Measurements from ENCODE around the gene SIL1.

SIL1 gene

DNA sequence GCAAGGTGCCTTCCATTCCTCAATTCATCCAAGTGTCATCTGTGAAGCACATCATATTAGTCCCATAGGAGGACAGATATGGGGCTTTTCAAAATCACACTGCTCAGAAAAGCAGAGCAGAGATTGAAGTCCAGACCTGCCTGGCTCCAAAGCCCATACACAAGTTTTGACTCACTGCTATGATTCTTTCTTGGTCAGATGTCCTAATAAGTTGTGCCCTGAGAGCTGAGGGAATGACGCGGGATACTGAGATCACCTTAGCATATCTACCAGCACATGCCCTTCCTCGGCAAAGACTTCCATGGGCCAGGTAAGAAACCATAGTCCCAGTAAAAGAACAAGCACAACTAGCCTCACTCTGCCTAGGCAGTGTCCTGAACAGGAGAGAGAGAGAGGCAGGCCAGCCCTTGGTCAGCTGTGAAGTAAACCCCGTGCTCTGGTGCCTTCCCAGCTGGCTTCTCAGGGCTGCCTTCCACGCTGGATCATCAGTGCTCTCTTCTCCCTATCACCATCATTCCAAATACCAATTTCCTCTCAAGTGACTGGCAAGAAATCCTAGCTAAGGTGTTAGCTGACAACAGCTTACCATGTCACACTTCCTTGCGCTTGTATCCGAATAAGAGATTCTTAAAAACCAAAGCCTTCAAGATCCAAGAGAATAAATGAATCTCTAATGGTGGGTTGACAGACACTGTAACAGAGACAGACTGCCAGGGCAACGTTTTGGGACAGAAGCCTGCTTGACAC is 73.2 kb downstream of the SIL1 start:
- no peak overlapping the region for H2AK5ac ChIP-seq (ENCODE audit: low read length, severe bottlenecking)
- H2BK5ac ChIP-seq (ENCODE audit: low read depth, low read length, poor library complexity, severe bottlenecking), result no peak overlapping the region
- H2AFZ ChIP-seq (ENCODE audit: low read depth, low read length), result no peak overlapping the region
- no peak overlapping the region for H3K14ac ChIP-seq (ENCODE audit: low read length in 2 of 2)
- H3K27me3 ChIP-seq (ENCODE audit: control insufficient read depth in 1 of 2, insufficient read depth in 1 of 2, low read length in 2 of 2), result no peaks in the 10 kb centered on the region
- no peak overlapping the region for H3K4me2 ChIP-seq (ENCODE audit: low read length, poor library complexity, severe bottlenecking)
- WGBS, result 92% methylated on average over 6 of the region's 8 CpGs
- H3K9ac ChIP-seq (ENCODE audit: low read length), result no peak overlapping the region
- no peak overlapping the region for H4K8ac ChIP-seq (ENCODE audit: low read length)
- H3K4me1 ChIP-seq (ENCODE audit: control insufficient read depth, insufficient read depth, low read depth, low read length), result peaks cover 2% of the 10 kb centered on the region
- H3K4ac ChIP-seq (ENCODE audit: low read depth in 1 of 2, low read length in 2 of 2), result no peak overlapping the region
- DNase-seq, result no peak
- H2BK120ac ChIP-seq (ENCODE audit: low read depth, low read length), result no peak overlapping the region
- H3K79me1 ChIP-seq (replicated peaks; ENCODE audit: low read length, poor library complexity, severe bottlenecking), result peaks cover 22% of the 10 kb centered on the region
- no peak overlapping the region for H3K23ac ChIP-seq (ENCODE audit: low read length in 2 of 2)
- no peak overlapping the region for H3K27ac ChIP-seq (ENCODE audit: low read length, poor library complexity, severe bottlenecking)
- no peak overlapping the region for H3K18ac ChIP-seq (ENCODE audit: low read depth in 1 of 2, low read length in 2 of 2)
- H4K91ac ChIP-seq (ENCODE audit: low read length), result no peak overlapping the region
- peaks cover 31 to 54% of the 10 kb centered on the region in 2 experiments for H3K36me3 ChIP-seq (ENCODE audit: control insufficient read depth in 1 of 2, insufficient read depth in 2 of 2, low read depth in 1 of 2, low read length in 2 of 2)
- no peak overlapping the region for H3K4me3 ChIP-seq (ENCODE audit: insufficient read depth in 1 of 2, low read depth in 1 of 2, low read length in 2 of 2)
- no peak overlapping the region for H2BK12ac ChIP-seq (ENCODE audit: low read length in 2 of 2)
- no peak overlapping the region for H2BK15ac ChIP-seq (ENCODE audit: low read depth, poor library complexity, severe bottlenecking)
- no peaks in the 10 kb centered on the region for H3K9me3 ChIP-seq (ENCODE audit: control insufficient read depth, low read length)

DNA sequence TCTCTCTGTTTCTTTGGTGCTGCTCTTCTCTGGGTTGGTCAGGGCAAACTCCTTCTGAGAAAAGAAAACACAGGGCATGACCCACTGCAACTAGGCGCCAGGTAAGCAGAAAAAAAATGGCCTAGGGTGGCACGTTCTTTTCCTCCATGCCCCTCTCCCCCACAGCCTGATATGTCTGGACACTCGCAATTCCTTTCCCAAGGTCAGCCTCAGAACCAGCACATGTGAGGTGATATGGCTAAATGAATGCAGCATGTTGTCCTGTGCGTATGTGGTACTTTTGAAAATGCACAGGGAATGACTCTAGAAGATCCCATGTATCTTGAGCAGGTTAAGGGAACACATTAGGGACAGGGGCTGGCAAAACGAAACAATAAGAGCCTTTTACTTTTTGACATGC is 77.0 kb downstream of the SIL1 start:
- H4K8ac ChIP-seq (ENCODE audit: low read length), result no peak overlapping the region
- H3K9me3 ChIP-seq (ENCODE audit: control insufficient read depth, low read length), result no peaks in the 10 kb centered on the region
- no peaks in the 10 kb centered on the region for H3K27me3 ChIP-seq (ENCODE audit: control insufficient read depth in 1 of 2, insufficient read depth in 1 of 2, low read length in 2 of 2)
- H3K79me1 ChIP-seq (replicated peaks; ENCODE audit: low read length, poor library complexity, severe bottlenecking), result peaks cover 16% of the 10 kb centered on the region
- H3K9ac ChIP-seq (ENCODE audit: low read length), result no peak overlapping the region
- no peak overlapping the region for H3K4ac ChIP-seq (ENCODE audit: low read depth in 1 of 2, low read length in 2 of 2)
- 93% methylated on average over 4 of the region's 5 CpGs for WGBS
- H2BK15ac ChIP-seq (ENCODE audit: low read depth, poor library complexity, severe bottlenecking), result no peak overlapping the region
- H3K27ac ChIP-seq (ENCODE audit: low read length, poor library complexity, severe bottlenecking), result no peak overlapping the region
- H3K23ac ChIP-seq (ENCODE audit: low read length in 2 of 2), result no peak overlapping the region
- DNase-seq, result no peak
- H2AFZ ChIP-seq (ENCODE audit: low read depth, low read length), result no peak overlapping the region
- H3K36me3 ChIP-seq (ENCODE audit: control insufficient read depth in 1 of 2, insufficient read depth in 2 of 2, low read depth in 1 of 2, low read length in 2 of 2), result peaks cover 43 to 76% of the 10 kb centered on the region in 2 experiments
- H2BK5ac ChIP-seq (ENCODE audit: low read depth, low read length, poor library complexity, severe bottlenecking), result no peak overlapping the region
- no peak overlapping the region for H3K4me2 ChIP-seq (ENCODE audit: low read length, poor library complexity, severe bottlenecking)
- H2BK12ac ChIP-seq (ENCODE audit: low read length in 2 of 2), result no peak overlapping the region
- H3K18ac ChIP-seq (ENCODE audit: low read depth in 1 of 2, low read length in 2 of 2), result no peak overlapping the region
- no peak overlapping the region for H2BK120ac ChIP-seq (ENCODE audit: low read depth, low read length)
- no peak overlapping the region for H4K91ac ChIP-seq (ENCODE audit: low read length)
- H3K4me3 ChIP-seq (ENCODE audit: insufficient read depth in 1 of 2, low read depth in 1 of 2, low read length in 2 of 2), result no peak overlapping the region
- peaks cover 2% of the 10 kb centered on the region for H3K4me1 ChIP-seq (ENCODE audit: control insufficient read depth, insufficient read depth, low read depth, low read length)
- H2AK5ac ChIP-seq (ENCODE audit: low read length, severe bottlenecking), result no peak overlapping the region
- no peak overlapping the region for H3K14ac ChIP-seq (ENCODE audit: low read length in 2 of 2)

DNA sequence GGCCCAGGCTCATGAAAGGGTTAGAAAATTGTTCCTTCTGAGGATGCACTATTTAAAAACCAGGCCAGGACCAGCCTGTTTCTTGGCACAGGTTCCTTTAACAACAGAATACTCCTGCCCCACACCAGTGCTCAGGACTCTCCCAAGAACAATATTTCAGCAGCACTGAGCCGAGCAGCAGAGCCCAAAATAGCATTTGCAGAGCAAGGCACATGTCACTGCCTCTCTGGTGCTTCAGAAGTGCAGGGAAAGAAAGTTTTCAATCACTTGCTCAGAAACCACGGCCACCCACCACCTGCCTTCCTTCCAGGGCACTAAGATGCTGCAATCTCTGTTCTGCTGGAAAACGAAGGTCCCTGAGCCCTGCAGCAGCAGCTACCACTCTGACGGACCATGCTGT is 77.6 kb downstream of the SIL1 start:
- no peak overlapping the region for H2BK5ac ChIP-seq (ENCODE audit: low read depth, low read length, poor library complexity, severe bottlenecking)
- no peak overlapping the region for H3K14ac ChIP-seq (ENCODE audit: low read length in 2 of 2)
- H2BK120ac ChIP-seq (ENCODE audit: low read depth, low read length), result no peak overlapping the region
- no peak overlapping the region for H3K27ac ChIP-seq (ENCODE audit: low read length, poor library complexity, severe bottlenecking)
- H3K23ac ChIP-seq (ENCODE audit: low read length in 2 of 2), result no peak overlapping the region
- H3K4me1 ChIP-seq (ENCODE audit: control insufficient read depth, insufficient read depth, low read depth, low read length), result no peaks in the 10 kb centered on the region
- H2AFZ ChIP-seq (ENCODE audit: low read depth, low read length), result no peak overlapping the region
- H3K9me3 ChIP-seq (ENCODE audit: control insufficient read depth, low read length), result no peaks in the 10 kb centered on the region
- H2AK5ac ChIP-seq (ENCODE audit: low read length, severe bottlenecking), result no peak overlapping the region
- WGBS, result 88% methylated on average over 4 of the region's 4 CpGs
- no peaks in the 10 kb centered on the region for H3K27me3 ChIP-seq (ENCODE audit: control insufficient read depth in 1 of 2, insufficient read depth in 1 of 2, low read length in 2 of 2)
- no peak overlapping the region for H3K4me3 ChIP-seq (ENCODE audit: insufficient read depth in 1 of 2, low read depth in 1 of 2, low read length in 2 of 2)
- peaks cover 39 to 70% of the 10 kb centered on the region in 2 experiments for H3K36me3 ChIP-seq (ENCODE audit: control insufficient read depth in 1 of 2, insufficient read depth in 2 of 2, low read depth in 1 of 2, low read length in 2 of 2)
- H3K18ac ChIP-seq (ENCODE audit: low read depth in 1 of 2, low read length in 2 of 2), result no peak overlapping the region
- no peak overlapping the region for H4K91ac ChIP-seq (ENCODE audit: low read length)
- DNase-seq, result no peak
- peaks cover 17% of the 10 kb centered on the region for H3K79me1 ChIP-seq (replicated peaks; ENCODE audit: low read length, poor library complexity, severe bottlenecking)
- no peak overlapping the region for H4K8ac ChIP-seq (ENCODE audit: low read length)
- no peak overlapping the region for H2BK12ac ChIP-seq (ENCODE audit: low read length in 2 of 2)
- H3K9ac ChIP-seq (ENCODE audit: low read length), result no peak overlapping the region
- no peak overlapping the region for H3K4ac ChIP-seq (ENCODE audit: low read depth in 1 of 2, low read length in 2 of 2)
- no peak overlapping the region for H3K4me2 ChIP-seq (ENCODE audit: low read length, poor library complexity, severe bottlenecking)
- H2BK15ac ChIP-seq (ENCODE audit: low read depth, poor library complexity, severe bottlenecking), result no peak overlapping the region

DNA sequence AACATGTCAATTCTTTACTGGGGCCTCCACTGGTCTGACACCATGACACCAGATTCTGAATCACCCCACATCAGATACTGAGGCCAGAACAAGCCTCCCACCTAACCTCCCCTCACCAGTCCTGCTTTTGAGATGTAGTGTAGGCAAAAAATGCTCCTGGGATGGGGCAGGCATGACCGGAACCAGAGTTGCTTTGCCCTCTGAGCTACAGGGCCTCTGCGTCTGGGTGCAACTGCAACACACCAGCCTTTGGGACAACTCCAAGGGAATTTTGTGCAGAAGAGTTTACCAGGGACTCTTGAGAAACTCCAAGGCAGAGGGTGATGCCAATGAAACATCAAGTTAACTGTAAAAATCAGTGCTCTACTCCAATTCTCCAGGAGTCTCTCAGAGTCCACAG is 79.4 kb downstream of the SIL1 start:
- no peak overlapping the region for H3K4me2 ChIP-seq (ENCODE audit: low read length, poor library complexity, severe bottlenecking)
- WGBS, result 97% methylated on average over 2 of the region's 2 CpGs

More for the DNA sequence above, 79.4 kb downstream of the SIL1 start:
- H2AK5ac ChIP-seq (ENCODE audit: low read length, severe bottlenecking), result no peak overlapping the region
- no peak overlapping the region for H3K4me3 ChIP-seq (ENCODE audit: insufficient read depth in 1 of 2, low read depth in 1 of 2, low read length in 2 of 2)
- DNase-seq, result no peak
- H3K27ac ChIP-seq (ENCODE audit: low read length, poor library complexity, severe bottlenecking), result no peak overlapping the region
- H3K4me1 ChIP-seq (ENCODE audit: control insufficient read depth, insufficient read depth, low read depth, low read length), result no peaks in the 10 kb centered on the region
- no peak overlapping the region for H3K23ac ChIP-seq (ENCODE audit: low read length in 2 of 2)
- H3K4ac ChIP-seq (ENCODE audit: low read depth in 1 of 2, low read length in 2 of 2), result no peak overlapping the region
- no peak overlapping the region for H2BK120ac ChIP-seq (ENCODE audit: low read depth, low read length)
- no peak overlapping the region for H3K14ac ChIP-seq (ENCODE audit: low read length in 2 of 2)
- H4K8ac ChIP-seq (ENCODE audit: low read length), result no peak overlapping the region
- peaks cover 39 to 60% of the 10 kb centered on the region in 2 experiments for H3K36me3 ChIP-seq (ENCODE audit: control insufficient read depth in 1 of 2, insufficient read depth in 2 of 2, low read depth in 1 of 2, low read length in 2 of 2)
- peaks cover 14% of the 10 kb centered on the region for H3K79me1 ChIP-seq (replicated peaks; ENCODE audit: low read length, poor library complexity, severe bottlenecking)
- no peaks in the 10 kb centered on the region for H3K9me3 ChIP-seq (ENCODE audit: control insufficient read depth, low read length)
- H2BK12ac ChIP-seq (ENCODE audit: low read length in 2 of 2), result no peak overlapping the region
- H3K27me3 ChIP-seq (ENCODE audit: control insufficient read depth in 1 of 2, insufficient read depth in 1 of 2, low read length in 2 of 2), result no peaks in the 10 kb centered on the region
- H2AFZ ChIP-seq (ENCODE audit: low read depth, low read length), result no peak overlapping the region
- no peak overlapping the region for H2BK5ac ChIP-seq (ENCODE audit: low read depth, low read length, poor library complexity, severe bottlenecking)
- no peak overlapping the region for H3K18ac ChIP-seq (ENCODE audit: low read depth in 1 of 2, low read length in 2 of 2)
- H4K91ac ChIP-seq (ENCODE audit: low read length), result no peak overlapping the region
- H3K9ac ChIP-seq (ENCODE audit: low read length), result no peak overlapping the region
- no peak overlapping the region for H2BK15ac ChIP-seq (ENCODE audit: low read depth, poor library complexity, severe bottlenecking)

Data from mesenchymal stem cell (in vitro differentiated cells and primary cell).